HG02870 (cell line): Measurements from ENCODE around the gene NFYA.

ENCODE experiments used
- ATAC-seq: cut with Tn5 transposase; IDR thresholded peaks from one replicate; pipeline ENCODE4 v1.9.1; 2021; ENCODE audit warnings: mild to moderate bottlenecking, moderate library complexity; ENCODE audit not compliant: unreplicated experiment

Gene NFYA

GRCh38 chr6:41046084-41046483 is 26.7 kb upstream of the NFYA start:
- ATAC-seq, result no peak

- ATAC-seq, result no peak
Measured at GRCh38 chr6:41047306-41047705, 25.5 kb upstream of the NFYA start.

GRCh38 chr6:41047745-41048732 is 24.7 kb upstream of the NFYA start:
- no peak for ATAC-seq

GRCh38 chr6:41049521-41049920 is 23.3 kb upstream of the NFYA start:
- ATAC-seq, result no peak

- ATAC-seq, result no peak
Measured at GRCh38 chr6:41049955-41050354, 22.8 kb upstream of the NFYA start.

GRCh38 chr6:41050536-41050935 is 22.2 kb upstream of the NFYA start:
- no peak for ATAC-seq

- no peak for ATAC-seq
Measured at GRCh38 chr6:41051873-41052272, 20.9 kb upstream of the NFYA start.

- no peak for ATAC-seq
Measured at GRCh38 chr6:41053041-41053440, 19.7 kb upstream of the NFYA start, which contains the start of gene APOBEC2. TSS of gene APOBEC2 (plus strand) at chr6:41053202. CDS start at chr6:41053348, 146 bp downstream.

- no peak for ATAC-seq
Measured at GRCh38 chr6:41054511-41054910, 18.3 kb upstream of the NFYA start.

- ATAC-seq, result no peak
Measured at GRCh38 chr6:41055149-41055548, 17.6 kb upstream of the NFYA start.

GRCh38 chr6:41056768-41057490 is 15.8 kb upstream of the NFYA start:
- ATAC-seq, result no peak

- ATAC-seq, result no peak
Measured at GRCh38 chr6:41058783-41059181, 14.0 kb upstream of the NFYA start.

GRCh38 chr6:41059556-41059955 is 13.2 kb upstream of the NFYA start:
- ATAC-seq, result no peak

- ATAC-seq, result no peak
Measured at GRCh38 chr6:41061196-41061726, 11.5 kb upstream of the NFYA start.

- ATAC-seq, result no peak
Measured at GRCh38 chr6:41062056-41062455, 10.7 kb upstream of the NFYA start.

GRCh38 chr6:41063884-41064285 is 8.9 kb upstream of the NFYA start:
- no peak for ATAC-seq

GRCh38 chr6:41064841-41065240 is 7.9 kb upstream of the NFYA start:
- no peak for ATAC-seq

GRCh38 chr6:41065550-41066026 is 7.2 kb upstream of the NFYA start:
- ATAC-seq, result no peak

- no peak for ATAC-seq
Measured at GRCh38 chr6:41066867-41067304, 5.9 kb upstream of the NFYA start.

- ATAC-seq, result no peak
Measured at GRCh38 chr6:41071501-41071922, 1.3 kb upstream of the NFYA start.
